ENCODE results near the gene CDKL5. TPM values are rescaled to one million over a fixed set of nuclear protein-coding genes. Genes with fewer than 3 reads are reported as not detected.

Gene CDKL5
- total RNA-seq, 4 donors from 2014 or later: 5.1 to 11.8 (median 7.4) TPM

DNA sequence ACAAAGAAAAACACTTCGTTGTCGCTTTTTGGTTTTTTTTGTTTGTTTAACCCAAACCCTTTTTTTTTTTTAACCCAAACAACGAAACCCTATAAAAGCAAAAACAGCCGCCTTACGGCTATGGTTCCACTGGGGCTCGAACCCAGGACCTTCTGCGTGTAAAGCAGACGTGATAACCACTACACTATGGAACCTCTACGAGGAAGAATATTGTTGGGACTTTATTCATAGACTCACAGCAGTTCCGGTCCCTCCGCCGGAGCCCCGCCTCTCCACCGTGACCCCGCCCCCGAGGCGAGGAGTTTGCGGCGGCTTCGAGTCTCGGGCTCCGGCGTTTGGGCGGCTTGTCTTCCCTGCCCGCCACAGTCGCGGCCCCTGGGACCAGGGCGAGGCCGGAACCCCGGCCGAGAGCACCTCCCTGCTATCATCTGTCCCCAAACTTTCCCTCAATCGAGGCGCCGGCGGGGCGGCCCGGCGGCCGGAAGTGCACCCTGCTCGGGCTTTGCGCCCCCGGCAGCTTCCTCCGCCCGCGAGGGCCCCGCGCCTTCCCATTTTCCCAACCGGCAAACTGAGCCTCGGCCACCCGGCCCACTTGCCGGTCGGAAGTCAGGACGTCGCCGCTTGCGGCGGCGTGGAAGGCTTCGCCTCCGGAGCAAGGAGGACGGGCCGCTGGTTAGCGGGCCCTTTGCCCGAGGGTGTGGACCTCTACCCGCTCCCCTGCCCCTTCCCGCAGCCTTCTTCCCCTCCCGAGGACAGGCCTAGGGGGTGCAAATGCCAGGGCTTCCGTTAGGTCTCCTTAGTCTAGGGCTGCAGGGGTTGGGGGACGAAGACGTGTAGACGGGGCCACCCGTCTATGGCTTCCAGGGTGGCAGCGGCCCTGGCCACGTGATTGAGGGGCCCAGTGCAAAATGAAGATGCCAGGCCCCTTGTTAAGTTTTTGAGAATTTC, 249.7 kb downstream of the CDKL5 start:
- H3K9me3 ChIP-seq: no peaks in the 10 kb centered on the region
- DNase-seq (ENCODE audit: low spot score in 2 of 2): peak; percentile 80 to 82
- H3K4me1 ChIP-seq: no peaks in the 10 kb centered on the region
- H3K27ac ChIP-seq: peak overlapping the region; percentile 82
- no peaks in the 10 kb centered on the region for H3K36me3 ChIP-seq
- H3K27me3 ChIP-seq: no peaks in the 10 kb centered on the region
- WGBS: 14% methylated on average over 42 of the region's 74 CpGs
- TF ChIP-seq EP300 (IDR thresholded peaks at IDR 0.05): no peak
- peak in 1 of 3 donors; percentile 30 for TF ChIP-seq POLR2AphosphoS5 (IDR thresholded peaks at IDR 0.05)
- TF ChIP-seq CTCF (IDR thresholded peaks at IDR 0.05): no peak
- no peak for TF ChIP-seq POLR2A (IDR thresholded peaks at IDR 0.05)
- H3K4me3 ChIP-seq: peak overlapping the region; percentile 70

- WGBS: 81% methylated on average over 10 of the region's 10 CpGs
- Histone ChIP-seq H3K4me3 (no peak overlapping the region), H3K27ac (no peak overlapping the region), H3K36me3 (no peaks in the 10 kb centered on the region), H3K4me1 (no peaks in the 10 kb centered on the region), H3K27me3 (no peaks in the 10 kb centered on the region), H3K9me3 (no peaks in the 10 kb centered on the region)
- DNase-seq (ENCODE audit: low spot score in 2 of 2): no peak
- TF ChIP-seq POLR2A (IDR thresholded peaks at IDR 0.05) (no peak), CTCF (IDR thresholded peaks at IDR 0.05) (no peak), EP300 (IDR thresholded peaks at IDR 0.05) (no peak), POLR2AphosphoS5 (IDR thresholded peaks at IDR 0.05) (no peak)
Observed at GRCh38 chrX:18676050-18676449, 250.6 kb downstream of the CDKL5 start.

- Histone ChIP-seq H3K4me3 (no peak overlapping the region), H3K27me3 (no peaks in the 10 kb centered on the region), H3K9me3 (no peaks in the 10 kb centered on the region), H3K4me1 (no peaks in the 10 kb centered on the region), H3K27ac (no peak overlapping the region), H3K36me3 (no peaks in the 10 kb centered on the region)
- DNase-seq (ENCODE audit: low spot score in 2 of 2): no peak
- whole genome bisulfite sequencing: 58% methylated on average over 10 of the region's 11 CpGs
- TF ChIP-seq POLR2A (IDR thresholded peaks at IDR 0.05) (no peak), EP300 (IDR thresholded peaks at IDR 0.05) (no peak), CTCF (IDR thresholded peaks at IDR 0.05) (no peak), POLR2AphosphoS5 (IDR thresholded peaks at IDR 0.05) (no peak)
Observed at GRCh38 chrX:18676470-18676869, 251.1 kb downstream of the CDKL5 start.

DNA sequence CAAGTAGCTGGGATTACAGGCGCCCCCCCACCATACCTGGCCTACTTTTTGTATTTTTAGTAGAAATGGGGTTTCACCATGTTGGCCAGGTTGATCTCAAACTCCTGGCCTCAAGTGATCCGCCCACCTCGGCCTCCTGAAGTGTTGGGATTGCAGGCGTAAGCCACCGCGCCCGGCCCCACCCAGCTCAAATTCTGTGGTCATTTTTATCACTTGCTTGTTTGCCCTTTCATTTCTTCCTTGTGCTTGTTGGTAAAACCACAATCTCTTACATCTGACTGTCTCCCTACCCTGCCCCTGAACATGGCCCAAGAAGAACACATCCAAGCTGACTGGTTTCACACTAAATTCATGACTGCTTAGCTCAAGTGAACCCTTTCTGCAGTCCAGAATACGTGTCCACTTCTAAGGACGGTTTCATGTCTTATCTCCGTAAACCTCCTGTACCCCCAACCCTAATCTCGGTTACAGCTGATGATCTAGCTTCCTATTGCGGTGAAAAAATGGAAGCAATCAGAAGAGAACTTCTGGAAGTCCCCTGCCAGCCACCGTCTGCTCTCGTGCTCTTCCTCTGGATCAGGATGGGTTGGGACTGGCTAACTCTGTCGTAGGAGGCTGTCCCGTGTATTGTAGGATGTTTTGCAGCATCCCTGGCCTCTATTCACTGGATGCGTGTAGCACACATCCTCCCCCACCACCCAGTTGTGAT, 251.9 kb downstream of the CDKL5 start:
- no peak overlapping the region for H3K27ac ChIP-seq
- no peak for DNase-seq (ENCODE audit: low spot score in 2 of 2)
- 80% methylated on average over 17 of the region's 17 CpGs for WGBS
- H3K27me3 ChIP-seq: no peaks in the 10 kb centered on the region
- H3K4me3 ChIP-seq: no peak overlapping the region
- no peak for TF ChIP-seq POLR2A (IDR thresholded peaks at IDR 0.05)
- no peak for TF ChIP-seq CTCF (IDR thresholded peaks at IDR 0.05)
- no peak for TF ChIP-seq POLR2AphosphoS5 (IDR thresholded peaks at IDR 0.05)
- TF ChIP-seq EP300 (IDR thresholded peaks at IDR 0.05): no peak
- H3K9me3 ChIP-seq: no peaks in the 10 kb centered on the region
- H3K36me3 ChIP-seq: no peaks in the 10 kb centered on the region
- no peaks in the 10 kb centered on the region for H3K4me1 ChIP-seq

GRCh38 chrX:18681996-18682395, 256.6 kb downstream of the CDKL5 start:
- Histone ChIP-seq H3K27ac (no peak overlapping the region), H3K4me1 (no peaks in the 10 kb centered on the region), H3K36me3 (no peaks in the 10 kb centered on the region), H3K9me3 (no peaks in the 10 kb centered on the region), H3K4me3 (no peak overlapping the region), H3K27me3 (no peaks in the 10 kb centered on the region)
- 88% methylated on average over 6 of the region's 6 CpGs for WGBS
- TF ChIP-seq POLR2AphosphoS5 (IDR thresholded peaks at IDR 0.05) (no peak), POLR2A (IDR thresholded peaks at IDR 0.05) (no peak), EP300 (IDR thresholded peaks at IDR 0.05) (no peak), CTCF (IDR thresholded peaks at IDR 0.05) (no peak)
- no peak for DNase-seq (ENCODE audit: low spot score in 2 of 2)
